DOHH2 (cell line): ENCODE measurements around the gene WDR27.

Source experiments
- H3F3A ChIP-seq: fragments of 200-600 bp; sonication (generic), shearing (Covaris generic); 2 replicates; pipeline ENCODE4 v1.6.0; 2016; ENCODE audit warnings: antibody characterized with exemption, mild to moderate bottlenecking; ENCODE audit not compliant: control insufficient read depth, insufficient read depth
- H3K27ac ChIP-seq: fragments of 200-600 bp; sonication (generic); 2 replicates; pipeline ENCODE4 v1.5.1; 2014; ENCODE audit warnings: low read depth, mild to moderate bottlenecking, low read length, moderate library complexity
- H3K27me3 ChIP-seq: fragments of 200-600 bp; sonication (generic); 2 replicates; pipeline ENCODE4 v1.6.1; 2014; ENCODE audit warnings: mild to moderate bottlenecking, low read length, mixed read lengths; ENCODE audit not compliant: control insufficient read depth
- H3K36me3 ChIP-seq: fragments of 200-600 bp; sonication (generic); 2 replicates; pipeline ENCODE4 v1.6.1; 2014; ENCODE audit warnings: mild to moderate bottlenecking, low read length, moderate library complexity, mixed read lengths; ENCODE audit not compliant: control insufficient read depth
- H3K4me1 ChIP-seq: fragments of 200-600 bp; sonication (generic); 2 replicates; pipeline ENCODE4 v1.6.1; 2014; ENCODE audit warnings: mild to moderate bottlenecking, low read length, mixed read lengths; ENCODE audit not compliant: control insufficient read depth
- H3K4me2 ChIP-seq: fragments of 200-600 bp; sonication (generic); 2 replicates; pipeline ENCODE4 v1.6.0; 2014; ENCODE audit warnings: mild to moderate bottlenecking, low read length, moderate library complexity
- H3K4me3 ChIP-seq: fragments of 200-600 bp; sonication (generic); 2 replicates; pipeline ENCODE4 v1.5.1; 2014; ENCODE audit warnings: mild to moderate bottlenecking, low read length, mixed read lengths
- H3K79me2 ChIP-seq: fragments of 200-600 bp; sonication (generic); 2 replicates; pipeline ENCODE4 v1.6.1; 2014; ENCODE audit warnings: mild to moderate bottlenecking, low read length, mixed read lengths; ENCODE audit not compliant: control insufficient read depth
- H3K9me2 ChIP-seq: fragments of 200-600 bp; sonication (generic); replicated peaks from 2 replicates; pipeline ENCODE4 v1.6.1; 2014; ENCODE audit warnings: mild to moderate bottlenecking, low read length, mixed read lengths; ENCODE audit not compliant: control insufficient read depth
- H3K9me3 ChIP-seq: fragments of 200-600 bp; sonication (generic); 2 replicates; pipeline ENCODE4 v1.6.1; 2014; ENCODE audit warnings: antibody characterized with exemption, low read length, mixed read lengths; ENCODE audit not compliant: control insufficient read depth, insufficient read depth
- H4K20me1 ChIP-seq: fragments of 200-600 bp; sonication (generic); 2 replicates; pipeline ENCODE4 v1.6.0; 2014; ENCODE audit warnings: low read depth, mild to moderate bottlenecking, antibody characterized with exemption, low read length, moderate library complexity; ENCODE audit not compliant: control insufficient read depth, insufficient read depth
- CTCF ChIP-seq: fragments of 200-600 bp; sonication (generic); IDR thresholded peaks from one replicate; pipeline ENCODE4 v1.5.1; 2014; ENCODE audit warnings: antibody characterized with exemption, mild to moderate bottlenecking, low read depth, low read length; ENCODE audit not compliant: poor library complexity, severe bottlenecking
- EZH2phosphoT487 ChIP-seq: fragments of 200-600 bp; sonication (generic); IDR thresholded peaks from 2 replicates; pipeline ENCODE4 v1.6.1; 2017; ENCODE audit warnings: borderline replicate concordance, mild to moderate bottlenecking, antibody characterized with exemption, low read length, moderate library complexity, mixed read lengths

WDR27 gene

GRCh38 chr6:169589293-169589692, 112.5 kb downstream of the WDR27 start:
- Histone ChIP-seq H4K20me1 (no peaks in the 10 kb centered on the region), H3F3A (no peaks in the 10 kb centered on the region), H3K9me3 (no peaks in the 10 kb centered on the region), H3K4me3 (no peak overlapping the region), H3K4me2 (no peak overlapping the region), H3K79me2 (no peaks in the 10 kb centered on the region), H3K4me1 (peaks cover 17% of the 10 kb centered on the region), H3K27me3 (no peaks in the 10 kb centered on the region), H3K36me3 (no peaks in the 10 kb centered on the region), H3K9me2 (no peaks in the 10 kb centered on the region), H3K27ac (no peak overlapping the region)
- TF ChIP-seq EZH2phosphoT487 (no peak), CTCF (no peak)

GRCh38 chr6:169587975-169588374, 113.9 kb downstream of the WDR27 start:
- no peaks in the 10 kb centered on the region for H3K9me3 ChIP-seq
- no peak overlapping the region for H3K4me2 ChIP-seq
- H3K79me2 ChIP-seq: no peaks in the 10 kb centered on the region
- H3K36me3 ChIP-seq: no peaks in the 10 kb centered on the region
- H3K27me3 ChIP-seq: no peaks in the 10 kb centered on the region
- H3K4me3 ChIP-seq: no peak overlapping the region
- H3K4me1 ChIP-seq: peaks cover 26% of the 10 kb centered on the region
- no peaks in the 10 kb centered on the region for H3K9me2 ChIP-seq
- no peaks in the 10 kb centered on the region for H3F3A ChIP-seq
- H3K27ac ChIP-seq: no peak overlapping the region
- TF ChIP-seq CTCF (no peak), EZH2phosphoT487 (no peak)
- no peaks in the 10 kb centered on the region for H4K20me1 ChIP-seq

GRCh38 chr6:169583886-169584541, 117.8 kb downstream of the WDR27 start:
- no peaks in the 10 kb centered on the region for H3F3A ChIP-seq
- H3K9me3 ChIP-seq: no peaks in the 10 kb centered on the region
- H4K20me1 ChIP-seq: no peaks in the 10 kb centered on the region
- H3K27ac ChIP-seq: no peak overlapping the region
- peaks cover 12% of the 10 kb centered on the region for H3K4me1 ChIP-seq
- no peak overlapping the region for H3K4me3 ChIP-seq
- peak overlapping the region; percentile 14 for H3K4me2 ChIP-seq
- no peak for TF ChIP-seq CTCF
- no peak for TF ChIP-seq EZH2phosphoT487
- no peaks in the 10 kb centered on the region for H3K79me2 ChIP-seq
- H3K9me2 ChIP-seq: no peaks in the 10 kb centered on the region
- H3K27me3 ChIP-seq: no peaks in the 10 kb centered on the region
- H3K36me3 ChIP-seq: no peaks in the 10 kb centered on the region
